Mammary epithelial cell (primary cell): ENCODE measurements around the gene ANXA8L1.
"Not testable (repeated sequence)": the region's sequence is repeated elsewhere in the genome, so short reads cannot be mapped to it uniquely, and the experiment has no call there.

Experiments
- EZH2 ChIP-seq: IDR thresholded peaks from 2 replicates; pipeline ENCODE4 v1.6.1; 2012; ENCODE audit warnings: low read length, inconsistent platforms, borderline replicate concordance
- TF ChIP-seq, protein P1 (sequence below), 2 donors: IDR thresholded peaks in 1 of 2; conservative IDR thresholded peaks in 1 of 2; 2 replicates each; pipeline ENCODE4 v1.5.1; 2011 to 2012; ENCODE audit warnings: inconsistent platforms in 2 of 2, low read length in 2 of 2, mild to moderate bottlenecking in 2 of 2, control low read depth in 1 of 2, low read depth in 1 of 2; ENCODE audit not compliant: insufficient read depth in 1 of 2; ENCODE audit errors: extremely low read depth in 1 of 2

DNA sequence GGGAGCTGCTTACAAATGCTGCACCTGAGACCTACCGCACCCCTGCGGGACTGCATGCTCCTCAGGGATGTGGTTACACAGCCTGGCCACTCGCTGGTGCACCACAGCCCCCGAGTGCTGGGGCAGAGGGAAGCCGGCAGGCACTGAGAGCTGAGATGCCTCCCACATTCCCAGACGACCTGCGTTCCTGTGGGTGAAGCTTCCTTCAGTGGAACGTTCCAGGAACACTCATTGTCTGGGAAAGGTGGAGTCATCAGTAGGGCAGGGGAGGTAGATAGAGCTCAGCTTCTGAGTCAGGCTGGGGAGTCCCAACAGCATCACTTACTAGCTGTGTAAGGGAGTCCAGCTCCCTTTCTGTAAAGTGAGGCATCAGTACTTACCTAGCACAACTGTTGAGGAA, 2.5 kb downstream of the ANXA8L1 start:
- TF ChIP-seq, protein P1, sequence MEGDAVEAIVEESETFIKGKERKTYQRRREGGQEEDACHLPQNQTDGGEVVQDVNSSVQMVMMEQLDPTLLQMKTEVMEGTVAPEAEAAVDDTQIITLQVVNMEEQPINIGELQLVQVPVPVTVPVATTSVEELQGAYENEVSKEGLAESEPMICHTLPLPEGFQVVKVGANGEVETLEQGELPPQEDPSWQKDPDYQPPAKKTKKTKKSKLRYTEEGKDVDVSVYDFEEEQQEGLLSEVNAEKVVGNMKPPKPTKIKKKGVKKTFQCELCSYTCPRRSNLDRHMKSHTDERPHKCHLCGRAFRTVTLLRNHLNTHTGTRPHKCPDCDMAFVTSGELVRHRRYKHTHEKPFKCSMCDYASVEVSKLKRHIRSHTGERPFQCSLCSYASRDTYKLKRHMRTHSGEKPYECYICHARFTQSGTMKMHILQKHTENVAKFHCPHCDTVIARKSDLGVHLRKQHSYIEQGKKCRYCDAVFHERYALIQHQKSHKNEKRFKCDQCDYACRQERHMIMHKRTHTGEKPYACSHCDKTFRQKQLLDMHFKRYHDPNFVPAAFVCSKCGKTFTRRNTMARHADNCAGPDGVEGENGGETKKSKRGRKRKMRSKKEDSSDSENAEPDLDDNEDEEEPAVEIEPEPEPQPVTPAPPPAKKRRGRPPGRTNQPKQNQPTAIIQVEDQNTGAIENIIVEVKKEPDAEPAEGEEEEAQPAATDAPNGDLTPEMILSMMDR (conservative IDR thresholded peaks at IDR 0.05 in 1 of 2, IDR thresholded peaks at IDR 0.05 in 1 of 2; ENCODE audit: extremely low read depth in 1 of 2, insufficient read depth in 1 of 2, low read depth in 1 of 2, low read length in 2 of 2): not testable (repeated sequence)
- TF ChIP-seq EZH2: not testable (repeated sequence)
